Upper lobe of left lung (tissue), 6 donors: ENCODE measurements around the gene DYNC2I2. TPM values are rescaled to one million over a fixed set of nuclear protein-coding genes. Genes with fewer than 3 reads are reported as not detected.
"Not testable (repeated sequence)": the region's sequence is repeated elsewhere in the genome, so short reads cannot be mapped to it uniquely, and the experiment has no call there.

ENCODE experiments used
- ATAC-seq, 2 donors: fragments of 200-7000 bp; cut with Tn5 transposase; one replicate each; pipeline ENCODE4 v1.9.1; 2022; ENCODE audit warnings: mild to moderate bottlenecking in 2 of 2, moderate library complexity in 2 of 2; ENCODE audit not compliant: low FRiP score in 2 of 2
- DNase-seq, 2 donors: peaks; one replicate each; pipeline ENCODE4 v3.0.0-alpha.2; 2019 to 2020
- H3K27ac ChIP-seq, 4 donors: fragments of 200-600 bp; sonication (generic); one replicate each; pipeline ENCODE4 v1.5.1; 2016 to 2019
- H3K27me3 ChIP-seq, 4 donors: fragments of 200-600 bp; sonication (generic); one replicate each; pipeline ENCODE4 v1.5.1; 2017 to 2019
- H3K36me3 ChIP-seq, 4 donors: fragments of 200-600 bp; sonication (generic); one replicate each; pipeline ENCODE4 v1.5.1; 2016 to 2019
- H3K4me1 ChIP-seq, 4 donors: fragments of 200-600 bp; sonication (generic); one replicate each; pipeline ENCODE4 v1.5.1; 2018 to 2019
- H3K4me3 ChIP-seq, 4 donors: fragments of 200-600 bp; sonication (generic); one replicate each; pipeline ENCODE4 v1.5.1; 2017 to 2019; ENCODE audit warnings: mild to moderate bottlenecking in 2 of 4, moderate library complexity in 1 of 4
- H3K9me3 ChIP-seq, 4 donors: fragments of 200-600 bp; sonication (generic); one replicate each; pipeline ENCODE4 v1.5.1; 2018 to 2019
- EP300 ChIP-seq, 4 donors: sonication (generic); formaldehyde crosslinking; IDR thresholded peaks; one replicate each; pipeline ENCODE4 v1.5.1; 2017; ENCODE audit warnings: antibody characterized with exemption in 4 of 4, control low read depth in 2 of 4
- POLR2A ChIP-seq, 4 donors: fragments of 450-650 bp; IDR thresholded peaks; one replicate each; pipeline ENCODE4 v1.5.1; 2016 to 2017; ENCODE audit warnings: antibody characterized with exemption in 4 of 4, mild to moderate bottlenecking in 2 of 4
- POLR2AphosphoS5 ChIP-seq, 2 donors: sonication (generic); formaldehyde crosslinking; IDR thresholded peaks; one replicate each; pipeline ENCODE4 v1.5.1; 2017; ENCODE audit warnings: antibody characterized with exemption in 2 of 2
- WGBS, 2 donors: methylation state at CpG; one replicate each; pipeline ENCODE4 v1.1.5; 2017 to 2018; 5-methylcytosine and 5-hydroxymethylcytosine counted together
- total RNA-seq, 6 donors: library from RNA; depleted of rRNA in 4 of 6; stranded (reverse); fragments of >200 nt in 4 of 6; gene quantifications; one replicate each; pipeline versions ENCODE4 v1.1.0 to v1.2.1, GENCODE V29; 2016 to 2021
- TF ChIP-seq, protein P1 (sequence below), 6 experiments: fragments of 450-650 bp in 4 of 6; fragments of 200-600 bp in 2 of 6; sonication (generic) in 2 of 6; IDR thresholded peaks; one replicate each; pipeline ENCODE4 v1.5.1; 2016 to 2019; ENCODE audit warnings: antibody characterized with exemption in 6 of 6
- donor health status: DM: no; HTN: no; CAD: no; lungs with moderate emphysema.
- donor health status: DM: no; HTN: yes; CAD: no; lungs with severe emphysema.

DYNC2I2 gene
- total RNA-seq, 6 donors from 2014 or later, result 47.8 to 105 (median 76.8) TPM

DNA sequence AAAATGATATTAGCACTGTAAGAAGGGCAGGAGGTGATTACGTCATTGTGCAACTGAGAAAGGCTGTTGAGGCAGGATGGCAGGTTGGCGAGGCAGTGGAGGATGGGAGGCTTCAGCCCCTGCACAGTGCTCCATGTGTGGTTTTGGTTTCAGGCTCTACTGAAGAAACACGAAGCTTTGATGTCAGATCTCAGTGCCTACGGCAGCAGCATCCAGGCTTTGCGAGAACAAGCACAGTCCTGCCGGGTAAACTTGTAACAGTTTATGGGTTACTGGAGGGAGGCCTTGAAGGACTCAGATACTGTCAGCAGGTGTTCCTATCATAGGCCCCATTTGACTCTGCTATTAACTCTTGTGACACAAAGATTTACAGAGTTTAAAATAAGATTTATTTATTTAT lies 69.2 kb downstream of the DYNC2I2 start:
- 62 to 69% methylated on average over 6 of the region's 6 CpGs for WGBS, 2 donors
- Histone ChIP-seq H3K4me1 (no peaks in the 10 kb centered on the region), H3K4me3 (no peak overlapping the region), H3K27ac (no peak overlapping the region), H3K9me3 (no peaks in the 10 kb centered on the region), H3K27me3 (no peaks in the 10 kb centered on the region), H3K36me3 (peaks cover 75 to 100% (median 94%) of the 10 kb centered on the region in 4 donors)
- no peak for DNase-seq
- TF ChIP-seq, protein P1, sequence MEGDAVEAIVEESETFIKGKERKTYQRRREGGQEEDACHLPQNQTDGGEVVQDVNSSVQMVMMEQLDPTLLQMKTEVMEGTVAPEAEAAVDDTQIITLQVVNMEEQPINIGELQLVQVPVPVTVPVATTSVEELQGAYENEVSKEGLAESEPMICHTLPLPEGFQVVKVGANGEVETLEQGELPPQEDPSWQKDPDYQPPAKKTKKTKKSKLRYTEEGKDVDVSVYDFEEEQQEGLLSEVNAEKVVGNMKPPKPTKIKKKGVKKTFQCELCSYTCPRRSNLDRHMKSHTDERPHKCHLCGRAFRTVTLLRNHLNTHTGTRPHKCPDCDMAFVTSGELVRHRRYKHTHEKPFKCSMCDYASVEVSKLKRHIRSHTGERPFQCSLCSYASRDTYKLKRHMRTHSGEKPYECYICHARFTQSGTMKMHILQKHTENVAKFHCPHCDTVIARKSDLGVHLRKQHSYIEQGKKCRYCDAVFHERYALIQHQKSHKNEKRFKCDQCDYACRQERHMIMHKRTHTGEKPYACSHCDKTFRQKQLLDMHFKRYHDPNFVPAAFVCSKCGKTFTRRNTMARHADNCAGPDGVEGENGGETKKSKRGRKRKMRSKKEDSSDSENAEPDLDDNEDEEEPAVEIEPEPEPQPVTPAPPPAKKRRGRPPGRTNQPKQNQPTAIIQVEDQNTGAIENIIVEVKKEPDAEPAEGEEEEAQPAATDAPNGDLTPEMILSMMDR (IDR thresholded peaks at IDR 0.05), result no peak
- TF ChIP-seq POLR2AphosphoS5 (IDR thresholded peaks at IDR 0.05) (no peak), EP300 (IDR thresholded peaks at IDR 0.05) (no peak), POLR2A (IDR thresholded peaks at IDR 0.05) (no peak)
- ATAC-seq, result no peak

DNA sequence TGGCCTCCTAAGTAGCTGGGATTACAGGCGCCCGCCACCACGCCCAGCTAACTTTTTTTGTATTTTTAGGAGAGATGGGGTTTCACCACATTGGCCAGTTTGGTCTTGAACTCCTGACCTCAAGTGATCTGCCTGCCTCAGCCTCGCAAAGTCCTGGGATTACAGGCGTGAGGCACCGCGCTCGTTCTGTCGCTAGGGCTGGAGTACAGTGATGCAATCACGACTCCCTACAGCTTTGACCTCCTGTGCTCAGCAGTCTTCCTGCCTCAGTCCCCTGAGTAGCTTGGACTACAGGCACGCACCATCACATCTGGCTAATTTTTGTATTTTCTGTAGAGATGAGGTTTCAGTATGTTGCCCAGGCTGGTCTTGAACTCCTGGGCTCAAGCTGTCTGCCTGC lies 69.7 kb downstream of the DYNC2I2 start:
- not testable (repeated sequence) for DNase-seq

DNA sequence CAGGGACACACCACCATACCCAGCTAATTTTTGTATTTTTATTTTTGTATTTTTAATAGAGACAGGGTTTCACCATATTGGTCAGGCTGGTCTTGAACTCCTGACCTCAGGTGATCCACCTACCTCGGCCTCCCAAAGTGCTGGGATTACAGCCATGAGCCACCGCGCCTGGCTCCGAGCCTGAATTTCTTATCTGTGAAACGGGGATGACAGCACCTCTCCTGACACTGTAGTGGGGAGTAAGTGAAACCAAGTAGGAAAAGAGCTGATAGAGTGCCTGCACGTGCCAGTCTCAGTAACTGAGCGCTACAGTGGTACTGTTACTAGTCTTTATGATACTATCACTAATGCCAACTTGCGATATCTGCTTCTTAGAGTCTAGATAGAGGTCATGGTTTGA lies 71.5 kb downstream of the DYNC2I2 start:
- not testable (repeated sequence) for H3K27ac ChIP-seq, H3K27me3 ChIP-seq, H3K4me3 ChIP-seq, H3K9me3 ChIP-seq, H3K4me1 ChIP-seq, DNase-seq, ATAC-seq
- WGBS, 2 donors, result 88% methylated on average over 8 of the region's 8 CpGs
- peaks cover 73 to 100% (median 94%) of the 10 kb centered on the region in 4 donors for H3K36me3 ChIP-seq

More for the DNA sequence above, 69.7 kb downstream of the DYNC2I2 start:
- not testable (repeated sequence) for H3K27me3 ChIP-seq, H3K27ac ChIP-seq, H3K4me1 ChIP-seq, H3K4me3 ChIP-seq, ATAC-seq, H3K9me3 ChIP-seq
- H3K36me3 ChIP-seq, result peaks cover 75 to 100% (median 94%) of the 10 kb centered on the region in 4 donors
- WGBS, 2 donors, result 90 to 93% methylated on average over 11 of the region's 11 CpGs

Other genes starting within 250 kb of the DYNC2I2 start
- 10 to 100 TPM in 5 of 6 donors, 1 to 10 TPM in 1; 9.2 to 47.1 (median 15.4) TPM for gene CERCAM, start 236.0 kb downstream of the DYNC2I2 start, total RNA-seq
- gene ODF2, start 200.8 kb downstream of the DYNC2I2 start, total RNA-seq, result 10 to 100 TPM; 12.2 to 50.3 (median 22.5) TPM
- gene GLE1, start 152.1 kb downstream of the DYNC2I2 start, total RNA-seq, result 10 to 100 TPM; 19.0 to 36.7 (median 24.5) TPM
- gene SPTAN1, start 104.3 kb downstream of the DYNC2I2 start, total RNA-seq, result 100 to 1,000 TPM; 254 to 547 (median 401) TPM
- 100 to 1,000 TPM in 4 of 6 donors, 10 to 100 TPM in 2; 73.3 to 222 (median 177) TPM for gene SET, start 32.4 kb upstream of the DYNC2I2 start, total RNA-seq
- gene PKN3, start 45.7 kb upstream of the DYNC2I2 start, total RNA-seq, result 10 to 100 TPM in 4 of 6 donors, 1 to 10 TPM in 2; 4.8 to 38.8 (median 14.0) TPM
- gene ZDHHC12, start 67.3 kb upstream of the DYNC2I2 start, total RNA-seq, result 10 to 100 TPM; 21.7 to 70.1 (median 50.6) TPM
- gene ZER1, start 115.1 kb upstream of the DYNC2I2 start, total RNA-seq, result 10 to 100 TPM; 30.9 to 55.5 (median 44.0) TPM
- 10 to 100 TPM; 14.7 to 27.0 (median 19.2) TPM for gene TBC1D13, start 130.4 kb upstream of the DYNC2I2 start, total RNA-seq
- 10 to 100 TPM; 20.6 to 70.2 (median 28.8) TPM for gene ENDOG, start 161.7 kb upstream of the DYNC2I2 start, total RNA-seq
- 100 to 1,000 TPM in 1 of 6 donors, 10 to 100 TPM in 5; 10.5 to 108 (median 41.7) TPM for gene SPOUT1, start 172.9 kb upstream of the DYNC2I2 start, total RNA-seq
- 10 to 100 TPM in 1 of 6 donors, 1 to 10 TPM in 5; 3.9 to 10.5 (median 5.4) TPM for gene KYAT1, start 225.1 kb upstream of the DYNC2I2 start, total RNA-seq
- gene LRRC8A, start 225.3 kb upstream of the DYNC2I2 start, total RNA-seq, result 100 to 1,000 TPM in 2 of 6 donors, 10 to 100 TPM in 4; 49.0 to 132 (median 67.0) TPM